ENCODE measurements around the gene PLSCR3. TPM values are rescaled to one million over a fixed set of nuclear protein-coding genes. Genes with fewer than 3 reads are reported as not detected.
A peak's percentile ranks its signal among the peaks of the same experiment; 100 is the strongest.

The PLSCR3 gene
- total RNA-seq, 1 experiment from 2014 or later, result 43.8 TPM

DNA sequence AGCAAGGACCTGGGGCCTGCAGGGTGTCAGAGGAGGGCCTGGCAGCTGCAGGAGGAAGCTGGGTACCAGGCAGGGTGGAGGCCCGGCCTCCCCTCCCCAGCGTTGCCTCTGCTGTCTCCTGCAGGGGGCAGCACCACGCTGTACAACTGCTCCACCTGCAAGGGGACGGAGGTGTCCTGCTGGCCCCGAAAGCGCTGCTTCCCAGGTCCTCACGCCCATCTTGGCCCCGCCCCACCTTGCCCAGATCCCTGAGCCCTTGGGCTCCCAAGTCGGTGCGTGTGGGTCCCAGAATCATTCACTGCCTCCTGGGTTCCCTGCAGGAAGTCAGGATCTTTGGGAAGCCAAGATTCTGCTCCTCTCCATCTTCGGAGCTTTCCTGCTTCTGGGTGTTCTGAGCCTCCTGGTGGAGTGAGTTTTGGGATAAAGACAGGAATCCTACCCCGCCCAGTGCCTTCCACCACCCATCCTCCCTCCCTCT, 38.2 kb downstream of the PLSCR3 start:
- ATAC-seq (peak; percentile 67), DNase-seq (ENCODE audit: low read depth, low spot score) (peak; percentile 83)
- Histone ChIP-seq H2AFZ (ENCODE audit: low read depth, low read length, poor library complexity, severe bottlenecking) (no peak overlapping the region), H3K79me2 (ENCODE audit: insufficient read depth, low read length) (peaks cover 10% of the 10 kb centered on the region; the same call in 1 of the 2 replicates), H3K36me3 (ENCODE audit: control insufficient read depth in 1 of 2, insufficient read depth in 2 of 2, low read length in 2 of 2) (no peaks in the 10 kb centered on the region), H3K4me3 (replicated peaks in 1 of 2; ENCODE audit: low read depth in 1 of 2, low read length in 2 of 2) (no peak overlapping the region), H3K27ac (ENCODE audit: low read depth, low read length) (no peak overlapping the region), H3K9ac (ENCODE audit: low read length) (no peak overlapping the region), H3K4me2 (ENCODE audit: low read length) (peak overlapping the region; percentile 60), H3K9me2 (ENCODE audit: insufficient read depth) (no peaks in the 10 kb centered on the region), H4K20me1 (ENCODE audit: insufficient read depth) (no peaks in the 10 kb centered on the region), H3K4me1 (ENCODE audit: control insufficient read depth in 1 of 2, insufficient read depth in 2 of 2, low read length in 2 of 2) (peaks cover 23 to 50% of the 10 kb centered on the region in 2 experiments), H3K9me3 (ENCODE audit: control insufficient read depth in 1 of 2, insufficient read depth in 1 of 2, low read depth in 1 of 2, low read length in 2 of 2) (no peaks in the 10 kb centered on the region), H3K27me3 (ENCODE audit: insufficient read depth, low read length) (no peaks in the 10 kb centered on the region)
- BruUV-seq (replicated peaks), result no TSS peak
- ChIA-PET CTCF (interaction anchor here (0.6 to 2.9 kb wide), 13 partner anchors 11 to 633 kb away, joined by 3 to 21 read pairs (median 4); partner anchors contain the start of genes NEURL4, SENP3, TMEM102 and TMEM256), RAD21 (ENCODE audit: low non-redundant PET in 1 of 2, low total read pairs in 2 of 2, uncharacterized antibody in 2 of 2, unreplicated experiment in 2 of 2) (interaction anchor here in 1 of 2 experiments (0.7 to 2.0 kb wide), 4 partner anchors 47 to 204 kb away, joined by 3 to 6 read pairs (median 4); partner anchors contain the start of genes TMEM102 and TMEM256), POLR2A (interaction anchor here (0.7 to 0.9 kb wide), 3 partner anchors 79 to 228 kb away, joined by 3 to 4 read pairs (median 3); partner anchors contain the start of genes MPDU1, POLR2A and TMEM102)
- intact Hi-C loops (cut with micrococcal nuclease), result loop anchor here (1.0 to 5.0 kb wide), 4 partner anchors 36 to 205 kb away; partner anchors contain the start of genes PLSCR3, SENP3 and ZBTB4
- TF ChIP-seq POLR2AphosphoS5 (IDR thresholded peaks at IDR 0.05; ENCODE audit: low read depth, low read length) (peak; percentile 64), CEBPB (IDR thresholded peaks at IDR 0.05; ENCODE audit: low read depth) (no peak), RAD21 (IDR thresholded peaks at IDR 0.05; ENCODE audit: low read depth) (peak; percentile 97), ZNF274 (IDR thresholded peaks at IDR 0.05; ENCODE audit: low read depth, low read length) (no peak)
- TF ChIP-seq, protein P1, sequence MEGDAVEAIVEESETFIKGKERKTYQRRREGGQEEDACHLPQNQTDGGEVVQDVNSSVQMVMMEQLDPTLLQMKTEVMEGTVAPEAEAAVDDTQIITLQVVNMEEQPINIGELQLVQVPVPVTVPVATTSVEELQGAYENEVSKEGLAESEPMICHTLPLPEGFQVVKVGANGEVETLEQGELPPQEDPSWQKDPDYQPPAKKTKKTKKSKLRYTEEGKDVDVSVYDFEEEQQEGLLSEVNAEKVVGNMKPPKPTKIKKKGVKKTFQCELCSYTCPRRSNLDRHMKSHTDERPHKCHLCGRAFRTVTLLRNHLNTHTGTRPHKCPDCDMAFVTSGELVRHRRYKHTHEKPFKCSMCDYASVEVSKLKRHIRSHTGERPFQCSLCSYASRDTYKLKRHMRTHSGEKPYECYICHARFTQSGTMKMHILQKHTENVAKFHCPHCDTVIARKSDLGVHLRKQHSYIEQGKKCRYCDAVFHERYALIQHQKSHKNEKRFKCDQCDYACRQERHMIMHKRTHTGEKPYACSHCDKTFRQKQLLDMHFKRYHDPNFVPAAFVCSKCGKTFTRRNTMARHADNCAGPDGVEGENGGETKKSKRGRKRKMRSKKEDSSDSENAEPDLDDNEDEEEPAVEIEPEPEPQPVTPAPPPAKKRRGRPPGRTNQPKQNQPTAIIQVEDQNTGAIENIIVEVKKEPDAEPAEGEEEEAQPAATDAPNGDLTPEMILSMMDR (IDR thresholded peaks at IDR 0.05 in 2 of 3, conservative IDR thresholded peaks at IDR 0.05 in 1 of 3; ENCODE audit: borderline replicate concordance in 1 of 3, insufficient read depth in 1 of 3, low read depth in 2 of 3, low read length in 2 of 3), result peak; percentile 86 to 92 (median 91)
- TF ChIP-seq, protein P2, sequence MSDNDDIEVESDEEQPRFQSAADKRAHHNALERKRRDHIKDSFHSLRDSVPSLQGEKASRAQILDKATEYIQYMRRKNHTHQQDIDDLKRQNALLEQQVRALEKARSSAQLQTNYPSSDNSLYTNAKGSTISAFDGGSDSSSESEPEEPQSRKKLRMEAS (IDR thresholded peaks at IDR 0.05), result no peak
